ENCODE results near the gene ZCCHC24. TPM values are rescaled to one million over a fixed set of nuclear protein-coding genes. Genes with fewer than 3 reads are reported as not detected.

The ZCCHC24 gene
- total RNA-seq, 2 experiments from 2014 or later, result 0.67 to 0.85 TPM

DNA sequence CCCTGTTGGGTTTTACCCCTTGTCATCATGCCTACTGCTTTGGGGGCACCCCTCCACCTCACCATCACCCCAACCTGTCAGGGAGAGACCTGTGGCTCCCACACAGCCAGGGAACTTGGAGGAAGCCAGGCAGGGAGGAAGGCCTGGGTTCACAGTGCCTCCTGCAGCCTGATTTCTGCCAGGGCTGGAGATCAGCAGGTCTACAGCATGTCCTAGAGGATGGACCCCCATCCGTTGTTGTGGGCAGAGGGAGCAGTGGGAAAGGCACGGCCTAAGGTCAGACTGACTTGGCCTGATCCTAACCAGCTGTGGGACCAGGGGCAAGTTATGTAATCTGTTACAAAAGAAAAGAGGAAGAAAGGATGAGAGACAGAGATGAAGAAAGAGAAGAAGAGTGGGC is 28.2 kb downstream of the ZCCHC24 start:
- no peak overlapping the region for H3K4me3 ChIP-seq (ENCODE audit: low read length)
- H3K9me3 ChIP-seq (ENCODE audit: control insufficient read depth in 1 of 2, insufficient read depth in 1 of 2, low read length in 2 of 2), result no peaks in the 10 kb centered on the region
- H3K27ac Mint-ChIP-seq, result no peak overlapping the region
- H3K4me1 Mint-ChIP-seq (ENCODE audit: low read depth), result no peaks in the 10 kb centered on the region
- no peak overlapping the region for H3K4me3 Mint-ChIP-seq
- ChIA-PET POLR2A (no interaction called here), CTCF (no interaction called here)
- TF ChIP-seq, protein P1, sequence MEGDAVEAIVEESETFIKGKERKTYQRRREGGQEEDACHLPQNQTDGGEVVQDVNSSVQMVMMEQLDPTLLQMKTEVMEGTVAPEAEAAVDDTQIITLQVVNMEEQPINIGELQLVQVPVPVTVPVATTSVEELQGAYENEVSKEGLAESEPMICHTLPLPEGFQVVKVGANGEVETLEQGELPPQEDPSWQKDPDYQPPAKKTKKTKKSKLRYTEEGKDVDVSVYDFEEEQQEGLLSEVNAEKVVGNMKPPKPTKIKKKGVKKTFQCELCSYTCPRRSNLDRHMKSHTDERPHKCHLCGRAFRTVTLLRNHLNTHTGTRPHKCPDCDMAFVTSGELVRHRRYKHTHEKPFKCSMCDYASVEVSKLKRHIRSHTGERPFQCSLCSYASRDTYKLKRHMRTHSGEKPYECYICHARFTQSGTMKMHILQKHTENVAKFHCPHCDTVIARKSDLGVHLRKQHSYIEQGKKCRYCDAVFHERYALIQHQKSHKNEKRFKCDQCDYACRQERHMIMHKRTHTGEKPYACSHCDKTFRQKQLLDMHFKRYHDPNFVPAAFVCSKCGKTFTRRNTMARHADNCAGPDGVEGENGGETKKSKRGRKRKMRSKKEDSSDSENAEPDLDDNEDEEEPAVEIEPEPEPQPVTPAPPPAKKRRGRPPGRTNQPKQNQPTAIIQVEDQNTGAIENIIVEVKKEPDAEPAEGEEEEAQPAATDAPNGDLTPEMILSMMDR (IDR thresholded peaks at IDR 0.05), result no peak
- H3K36me3 ChIP-seq (ENCODE audit: insufficient read depth, low read length), result no peaks in the 10 kb centered on the region
- DNase-seq (no peak), ATAC-seq (ENCODE audit: poor library complexity) (no peak)
- intact Hi-C loops (cut with DNase I, micrococcal nuclease), result no loop called here
- no peaks in the 10 kb centered on the region for H3K9me3 Mint-ChIP-seq
- no peak overlapping the region for H3K27ac ChIP-seq (ENCODE audit: low read depth in 1 of 2, low read length in 2 of 2)
- peaks cover 7% of the 10 kb centered on the region for H3K4me1 ChIP-seq (ENCODE audit: insufficient read depth, low read length)
- no peaks in the 10 kb centered on the region for H3K27me3 ChIP-seq (ENCODE audit: control insufficient read depth in 1 of 2, insufficient read depth in 2 of 2, low read length in 2 of 2)
- H3K27me3 Mint-ChIP-seq, result no peaks in the 10 kb centered on the region
- H3K36me3 Mint-ChIP-seq (ENCODE audit: low read depth), result no peaks in the 10 kb centered on the region

DNA sequence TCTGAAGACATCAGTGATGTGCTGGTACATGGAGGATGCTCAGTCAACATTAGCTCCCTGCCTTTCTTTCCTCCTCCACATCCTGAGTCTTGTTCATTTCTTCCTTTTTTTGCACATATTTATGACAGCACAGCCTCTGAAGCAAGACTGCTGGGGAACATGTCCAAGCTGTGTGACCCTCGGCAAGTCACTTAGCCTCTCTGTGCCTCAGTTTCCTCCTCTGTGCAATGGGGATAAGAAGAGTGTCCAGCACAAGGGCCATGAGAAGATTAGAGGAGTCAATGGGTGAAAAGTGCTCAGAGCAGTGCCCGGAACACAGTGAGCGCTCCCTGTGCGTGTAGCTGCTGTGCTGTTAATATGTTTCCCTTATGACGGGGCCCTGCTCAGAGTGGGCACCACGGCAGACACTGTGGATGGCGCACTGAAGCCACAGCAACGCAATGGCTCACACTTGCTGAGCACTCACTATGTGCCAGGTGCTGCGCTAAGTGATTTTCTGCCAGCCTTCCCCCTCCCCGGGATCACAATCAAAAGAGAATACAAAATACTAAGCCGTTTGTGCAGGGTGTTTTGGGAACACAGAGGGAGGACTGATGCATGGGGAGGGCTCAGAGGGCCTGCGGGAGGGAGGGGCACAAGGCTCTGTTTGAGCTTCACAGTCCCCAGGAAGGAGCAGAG is 28.7 kb downstream of the ZCCHC24 start:
- H3K27ac Mint-ChIP-seq, result no peak overlapping the region
- no peaks in the 10 kb centered on the region for H3K36me3 ChIP-seq (ENCODE audit: insufficient read depth, low read length)
- no peak overlapping the region for H3K27ac ChIP-seq (ENCODE audit: low read depth in 1 of 2, low read length in 2 of 2)
- no peaks in the 10 kb centered on the region for H3K9me3 ChIP-seq (ENCODE audit: control insufficient read depth in 1 of 2, insufficient read depth in 1 of 2, low read length in 2 of 2)
- no peak overlapping the region for H3K4me3 ChIP-seq (ENCODE audit: low read length)
- H3K36me3 Mint-ChIP-seq (ENCODE audit: low read depth), result no peaks in the 10 kb centered on the region
- CTCF ChIA-PET, result no interaction called here
- H3K4me3 Mint-ChIP-seq, result no peak overlapping the region
- intact Hi-C loops (cut with DNase I, micrococcal nuclease), result no loop called here
- no peaks in the 10 kb centered on the region for H3K27me3 Mint-ChIP-seq
- no peaks in the 10 kb centered on the region for H3K4me1 Mint-ChIP-seq (ENCODE audit: low read depth)
- TF ChIP-seq, protein P1 (IDR thresholded peaks at IDR 0.05), result no peak
- peaks cover 7% of the 10 kb centered on the region for H3K4me1 ChIP-seq (ENCODE audit: insufficient read depth, low read length)
- POLR2A ChIA-PET, result no interaction called here
- ATAC-seq (ENCODE audit: poor library complexity) (no peak), DNase-seq (no peak)
- no peaks in the 10 kb centered on the region for H3K9me3 Mint-ChIP-seq
- no peaks in the 10 kb centered on the region for H3K27me3 ChIP-seq (ENCODE audit: control insufficient read depth in 1 of 2, insufficient read depth in 2 of 2, low read length in 2 of 2)

DNA sequence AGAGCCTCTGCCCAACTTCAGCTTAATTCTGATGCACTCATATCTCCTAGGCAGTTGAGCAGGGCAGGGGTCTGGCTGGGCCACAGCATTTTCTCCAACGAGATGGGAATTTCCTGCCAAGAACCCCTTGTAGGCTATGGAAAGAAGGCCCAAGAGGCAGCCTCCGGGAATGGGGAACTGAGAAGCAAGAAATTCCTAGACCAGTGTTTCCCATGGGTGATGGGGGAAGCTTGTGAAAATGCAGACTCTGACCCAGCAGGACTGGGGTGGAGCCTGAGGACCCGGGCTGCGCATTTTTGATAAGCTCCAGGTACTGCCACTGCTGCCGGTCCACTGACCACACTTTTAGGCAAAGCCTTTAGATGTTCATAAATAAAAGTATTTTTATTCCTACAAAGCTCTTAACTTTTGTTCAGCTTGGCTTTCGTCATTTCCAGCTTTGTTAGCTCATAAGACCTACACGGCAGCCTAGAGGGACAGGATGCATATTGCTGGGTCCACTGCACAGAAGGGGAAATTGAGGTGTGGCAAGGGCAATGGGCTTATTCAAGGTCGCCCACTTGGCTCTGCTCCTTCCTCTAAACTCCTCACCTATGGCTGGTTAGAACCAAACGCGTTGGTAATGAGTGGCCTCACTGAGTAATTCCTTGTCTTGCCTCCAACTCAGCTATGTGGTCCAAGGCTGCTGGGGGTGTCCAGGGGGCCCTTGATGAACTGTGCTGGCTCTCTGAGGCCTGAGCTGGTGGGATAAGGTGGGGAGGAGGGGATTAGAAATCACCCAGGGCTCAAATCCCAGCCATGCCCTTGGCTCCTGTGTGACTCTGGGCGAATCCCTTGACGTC is 29.5 kb downstream of the ZCCHC24 start:
- no peak for ATAC-seq (ENCODE audit: poor library complexity)
- H3K9me3 Mint-ChIP-seq, result no peaks in the 10 kb centered on the region

More for the DNA sequence above, 29.5 kb downstream of the ZCCHC24 start:
- Mint-ChIP-seq H3K4me3 (no peak overlapping the region), H3K36me3 (ENCODE audit: low read depth) (no peaks in the 10 kb centered on the region), H3K27me3 (no peaks in the 10 kb centered on the region), H3K27ac (no peak overlapping the region), H3K4me1 (ENCODE audit: low read depth) (no peaks in the 10 kb centered on the region)
- Histone ChIP-seq H3K4me1 (ENCODE audit: insufficient read depth, low read length) (peaks cover 7% of the 10 kb centered on the region), H3K27ac (ENCODE audit: low read depth in 1 of 2, low read length in 2 of 2) (no peak overlapping the region), H3K36me3 (ENCODE audit: insufficient read depth, low read length) (no peaks in the 10 kb centered on the region), H3K27me3 (ENCODE audit: control insufficient read depth in 1 of 2, insufficient read depth in 2 of 2, low read length in 2 of 2) (no peaks in the 10 kb centered on the region), H3K9me3 (ENCODE audit: control insufficient read depth in 1 of 2, insufficient read depth in 1 of 2, low read length in 2 of 2) (no peaks in the 10 kb centered on the region), H3K4me3 (ENCODE audit: low read length) (no peak overlapping the region)
- ChIA-PET POLR2A (no interaction called here), CTCF (no interaction called here)
- TF ChIP-seq, protein P1 (IDR thresholded peaks at IDR 0.05), result no peak
- no peak for DNase-seq
- intact Hi-C loops (cut with DNase I, micrococcal nuclease), result no loop called here

All from CD4-positive, alpha-beta T cell (primary cell).